ENCODE data around the gene NXPH1.

The NXPH1 gene

DNA sequence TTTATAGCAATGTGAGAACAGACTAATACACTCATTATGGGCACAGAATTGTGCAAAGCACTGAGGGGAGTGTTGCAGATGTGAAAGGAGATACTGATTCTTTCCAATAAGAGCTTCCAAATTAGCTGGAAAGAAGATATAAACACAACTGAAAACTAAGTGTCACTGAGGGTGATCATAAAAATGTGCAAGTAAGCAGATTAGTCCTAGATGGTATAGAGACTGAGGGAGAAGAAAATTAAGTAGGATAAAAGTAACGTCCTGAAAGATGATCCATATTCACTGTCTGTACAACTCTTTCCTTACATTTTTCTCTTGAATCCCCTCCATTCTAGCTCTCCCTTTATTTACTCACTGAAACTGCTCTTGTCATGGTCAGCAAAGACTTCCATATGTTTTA lies 11.2 kb upstream of the NXPH1 start:
- TF ChIP-seq, protein P1, sequence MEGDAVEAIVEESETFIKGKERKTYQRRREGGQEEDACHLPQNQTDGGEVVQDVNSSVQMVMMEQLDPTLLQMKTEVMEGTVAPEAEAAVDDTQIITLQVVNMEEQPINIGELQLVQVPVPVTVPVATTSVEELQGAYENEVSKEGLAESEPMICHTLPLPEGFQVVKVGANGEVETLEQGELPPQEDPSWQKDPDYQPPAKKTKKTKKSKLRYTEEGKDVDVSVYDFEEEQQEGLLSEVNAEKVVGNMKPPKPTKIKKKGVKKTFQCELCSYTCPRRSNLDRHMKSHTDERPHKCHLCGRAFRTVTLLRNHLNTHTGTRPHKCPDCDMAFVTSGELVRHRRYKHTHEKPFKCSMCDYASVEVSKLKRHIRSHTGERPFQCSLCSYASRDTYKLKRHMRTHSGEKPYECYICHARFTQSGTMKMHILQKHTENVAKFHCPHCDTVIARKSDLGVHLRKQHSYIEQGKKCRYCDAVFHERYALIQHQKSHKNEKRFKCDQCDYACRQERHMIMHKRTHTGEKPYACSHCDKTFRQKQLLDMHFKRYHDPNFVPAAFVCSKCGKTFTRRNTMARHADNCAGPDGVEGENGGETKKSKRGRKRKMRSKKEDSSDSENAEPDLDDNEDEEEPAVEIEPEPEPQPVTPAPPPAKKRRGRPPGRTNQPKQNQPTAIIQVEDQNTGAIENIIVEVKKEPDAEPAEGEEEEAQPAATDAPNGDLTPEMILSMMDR (conservative IDR thresholded peaks at IDR 0.05; ENCODE audit: low read depth, low read length): no peak
- no peak for DNase-seq (ENCODE audit: low read depth)
- H3K4me3 ChIP-seq (ENCODE audit: low read length): no peak overlapping the region

DNA sequence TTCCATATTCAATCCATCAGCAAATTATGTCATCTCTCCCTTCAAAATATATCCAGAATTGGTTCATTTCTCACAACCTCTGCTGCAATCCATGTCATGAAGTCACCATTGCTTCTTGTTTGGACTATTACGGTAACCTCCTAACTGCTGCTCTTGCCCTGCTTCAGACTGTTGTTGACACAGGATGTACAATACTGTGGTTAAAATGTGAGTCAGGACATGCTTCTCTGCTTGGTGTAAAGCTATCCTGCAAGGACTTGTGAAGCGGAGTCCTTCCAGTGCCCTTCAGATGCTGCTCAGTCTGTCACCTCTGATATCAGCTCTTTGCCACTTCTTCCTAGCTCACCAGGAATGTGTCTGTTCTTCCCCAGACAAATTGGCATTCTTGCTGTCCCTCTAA lies 10.4 kb upstream of the NXPH1 start:
- no peak overlapping the region for H3K4me3 ChIP-seq (ENCODE audit: low read length)

DNA sequence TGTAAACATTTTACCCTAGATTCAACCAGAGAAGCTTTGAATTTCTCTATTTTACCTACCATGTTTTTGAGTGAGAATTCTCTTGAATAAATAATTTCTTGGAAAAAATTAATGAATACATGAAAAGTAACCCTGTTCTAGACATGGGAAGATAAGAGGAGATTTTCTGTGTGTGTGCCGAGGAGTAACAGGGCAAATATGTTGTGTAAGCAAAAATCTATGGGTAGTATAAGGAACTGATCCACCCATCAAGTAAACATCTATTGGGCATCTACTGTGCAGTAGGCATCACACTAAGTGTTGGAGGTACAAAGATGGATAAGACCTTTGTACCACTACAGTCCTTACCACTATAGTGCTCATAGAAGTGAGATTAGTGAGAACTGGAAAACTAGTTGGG lies 8.2 kb upstream of the NXPH1 start:
- DNase-seq (ENCODE audit: low read depth): no peak
- H3K4me3 ChIP-seq (ENCODE audit: low read length): no peak overlapping the region
- TF ChIP-seq, protein P1 (conservative IDR thresholded peaks at IDR 0.05; ENCODE audit: low read depth, low read length): no peak

More for the DNA sequence above, 10.4 kb upstream of the NXPH1 start:
- TF ChIP-seq, protein P1 (conservative IDR thresholded peaks at IDR 0.05; ENCODE audit: low read depth, low read length): no peak
- no peak for DNase-seq (ENCODE audit: low read depth)

DNA sequence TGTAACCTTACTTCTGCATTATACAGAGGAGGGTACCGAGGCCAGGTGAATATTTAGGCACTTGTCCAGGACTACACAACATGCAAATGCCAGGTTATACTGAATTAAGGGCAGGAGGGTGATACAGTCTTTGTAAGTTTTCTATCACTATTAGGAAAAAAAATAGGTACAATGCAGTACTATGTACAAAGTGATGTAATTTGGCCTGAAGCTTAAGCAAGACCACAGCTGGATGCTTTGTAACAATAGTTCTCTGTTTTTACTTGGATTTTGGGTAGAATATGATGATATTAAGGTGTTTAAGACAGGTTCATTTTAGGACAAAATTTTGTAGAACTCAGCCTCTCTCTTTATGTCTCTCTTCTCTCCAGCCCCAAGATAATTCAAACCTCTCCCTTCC lies 2.8 kb upstream of the NXPH1 start:
- TF ChIP-seq, protein P1 (conservative IDR thresholded peaks at IDR 0.05; ENCODE audit: low read depth, low read length): no peak
- no peak overlapping the region for H3K4me3 ChIP-seq (ENCODE audit: low read length)
- no peak for DNase-seq (ENCODE audit: low read depth)

DNA sequence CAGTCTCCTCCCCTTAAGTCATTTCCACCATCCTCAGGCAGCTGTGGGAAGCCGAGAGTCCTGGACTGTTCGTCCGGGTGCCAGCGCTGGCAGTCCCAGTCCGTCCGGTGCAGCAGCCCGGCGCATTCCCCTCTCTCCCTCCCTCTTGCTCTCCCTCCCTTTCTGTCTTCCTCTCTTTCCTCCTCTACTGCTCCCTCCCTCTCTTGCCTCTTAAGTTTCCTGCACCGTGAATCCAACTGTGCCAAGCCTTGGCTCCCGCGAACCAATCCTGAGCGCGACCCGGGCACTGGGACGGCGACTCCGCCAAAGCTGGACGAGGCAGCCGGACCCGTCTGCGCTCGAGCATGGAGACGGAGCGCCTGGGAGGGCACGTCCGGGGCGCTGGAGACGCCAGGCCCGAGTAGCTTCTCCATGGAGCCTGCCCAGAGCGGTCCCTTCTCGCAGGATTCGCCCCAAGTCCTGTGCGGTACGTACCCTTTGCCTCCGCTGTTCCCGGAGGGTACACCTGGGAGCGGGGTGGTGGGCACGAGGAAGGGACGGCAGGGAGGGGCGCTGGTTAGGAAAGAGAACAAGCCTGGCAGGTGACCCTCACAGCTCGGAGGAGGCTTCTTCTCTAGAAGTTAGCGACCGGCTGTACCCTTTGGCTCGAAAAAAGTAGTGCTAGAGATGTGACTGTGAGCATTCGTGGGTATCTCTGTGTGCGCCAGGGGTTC lies 1.0 kb downstream of the NXPH1 start:
- TF ChIP-seq, protein P1 (conservative IDR thresholded peaks at IDR 0.05; ENCODE audit: low read depth, low read length): no peak
- DNase-seq (ENCODE audit: low read depth): no peak
- H3K4me3 ChIP-seq (ENCODE audit: low read length): no peak overlapping the region

DNA sequence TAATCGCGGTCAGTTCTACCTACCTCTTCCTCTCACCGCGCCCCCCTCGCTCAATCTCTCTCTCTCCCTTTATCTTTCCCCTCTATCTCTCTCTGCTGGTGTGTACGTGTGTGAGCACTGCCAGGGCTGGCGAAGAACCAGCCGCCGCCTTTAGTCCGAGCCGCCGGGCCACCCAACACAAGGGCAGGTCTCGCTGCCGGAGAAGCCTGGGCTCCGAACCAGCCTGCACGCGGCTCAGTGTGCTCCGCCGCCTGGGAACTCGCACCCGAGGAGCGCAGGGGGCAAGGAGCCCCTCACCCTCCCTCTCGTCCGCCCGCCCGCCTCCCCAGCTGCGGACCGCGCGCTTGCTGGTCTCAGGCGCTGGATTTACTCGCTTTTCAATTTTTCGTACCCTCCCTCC lies 1.7 kb downstream of the NXPH1 start:
- TF ChIP-seq, protein P1 (conservative IDR thresholded peaks at IDR 0.05; ENCODE audit: low read depth, low read length): no peak
- no peak overlapping the region for H3K4me3 ChIP-seq (ENCODE audit: low read length)
- DNase-seq (ENCODE audit: low read depth): no peak

Measured in retinal pigment epithelial cell (primary cell).